K562 (cell line): ENCODE measurements around the gene ADNP. TPM values are rescaled to one million over a fixed set of nuclear protein-coding genes. Genes with fewer than 3 reads are reported as not detected.

Experiments used
- ATF1 ChIP-seq, 2 experiments: fragments of 450-650 bp in 1 of 2; IDR thresholded peaks; 2 replicates each; pipeline ENCODE4 v1.6.1; 2016; ENCODE audit warnings: missing compliant biosample characterization in 1 of 2, missing genetic modification characterization in 1 of 2
- ETS2 ChIP-seq: IDR thresholded peaks from 2 replicates; pipeline ENCODE4 v1.6.1; 2016; ENCODE audit warnings: borderline replicate concordance, missing genetic modification characterization, mild to moderate bottlenecking, moderate library complexity, missing compliant biosample characterization; ENCODE audit not compliant: poor library complexity, severe bottlenecking
- HCFC1 ChIP-seq: IDR thresholded peaks from 2 replicates; pipeline ENCODE4 v1.6.1; 2012; ENCODE audit warnings: low read depth, low read length, improper control_type of control experiment
- HNRNPK ChIP-seq: fragments of 200-400 bp; formaldehyde crosslinking; IDR thresholded peaks from one replicate; pipeline ENCODE4 v1.6.1; 2018; ENCODE audit warnings: mild to moderate bottlenecking, low read depth, low read length; ENCODE audit not compliant: poor library complexity, severe bottlenecking
- MCM5 ChIP-seq: fragments of 450-650 bp; IDR thresholded peaks from 2 replicates; pipeline ENCODE4 v1.6.1; 2016; ENCODE audit warnings: low read depth
- NR3C1 ChIP-seq: sonication (generic); formaldehyde crosslinking; IDR thresholded peaks from 2 replicates; pipeline ENCODE4 v1.8.1; 2022; ENCODE audit warnings: missing genetic modification reagents
- NRF1 ChIP-seq, 2 experiments: fragments of 450-650 bp; IDR thresholded peaks in 1 of 2; conservative IDR thresholded peaks in 1 of 2; 2 replicates each; pipeline ENCODE4 v1.6.1; 2014; ENCODE audit warnings: mild to moderate bottlenecking in 2 of 2
- POLR2H ChIP-seq: IDR thresholded peaks from 2 replicates; pipeline ENCODE4 v1.6.1; 2016; ENCODE audit warnings: missing genetic modification characterization, low read depth, mild to moderate bottlenecking, control low read depth, missing compliant biosample characterization, moderate library complexity
- RUNX1 ChIP-seq: sonication (generic); IDR thresholded peaks from 2 replicates; pipeline ENCODE4 v1.6.1; 2016; ENCODE audit warnings: antibody characterized with exemption, low read depth
- ZNF174 ChIP-seq: fragments of 250-450 bp; sonication (Bioruptor Pico); IDR thresholded peaks from 2 replicates; pipeline ENCODE4 v1.4.0; 2020; ENCODE audit warnings: mild to moderate bottlenecking
- ZNF41 ChIP-seq: fragments of 250-450 bp; sonication (Bioruptor Pico); conservative IDR thresholded peaks from 2 replicates; pipeline ENCODE4 v1.4.0; 2020; ENCODE audit warnings: mild to moderate bottlenecking
- ZNF668 ChIP-seq: fragments of 250-450 bp; sonication (Bioruptor Pico); IDR thresholded peaks from 2 replicates; pipeline ENCODE4 v1.8.0; 2022; ENCODE audit warnings: mild to moderate bottlenecking, inconsistent platforms
- polyA plus RNA-seq, 8 experiments: library from polyadenylated mRNA; depleted of rRNA in 4 of 8; stranded (reverse) in 5 of 8; unstranded in 3 of 8; fragments of >200 nt; fragmentation: Nextera tagmentation in 2 of 8; fragmentation: Illumina TruSeq in 1 of 8; extraction: Ambion mirVana in 2 of 8; extraction: Trizol in 1 of 8; gene quantifications; 2 replicates each; pipeline versions ENCODE4 v1.2.1 to v1.2.3, GENCODE V29; 2011 to 2014; ENCODE audit warnings: inconsistent platforms in 1 of 8, missing spikeins in 1 of 8
- total RNA-seq, 7 experiments: library from RNA; depleted of rRNA in 6 of 7; stranded (reverse); fragments of >200 nt in 6 of 7; fragmentation: Illumina TruSeq in 2 of 7; extraction: Trizol in 2 of 7; gene quantifications; 2 replicates each; pipeline versions ENCODE4 v1.2.1 to v1.2.3, GENCODE V29; 2011 to 2021; ENCODE audit warnings: low replicate concordance in 1 of 7
- TF ChIP-seq, protein P1 (sequence below): fragments of 200-600 bp; sonication (generic); IDR thresholded peaks from one replicate; pipeline ENCODE4 v1.6.1; 2012; ENCODE audit warnings: mild to moderate bottlenecking, low read depth, low read length, inconsistent platforms
- TF ChIP-seq, protein P2 (sequence below): sonication (generic); formaldehyde crosslinking; IDR thresholded peaks from 2 replicates; pipeline ENCODE4 v1.8.1; 2022; ENCODE audit warnings: missing genetic modification reagents

Gene ADNP
- total and polyA plus RNA-seq, 9 of the 15 experiments (the other 6 are each of a cell fraction or from before 2014, with no cell fraction given) = 17.8 to 59.9 (median 25.3) TPM

DNA sequence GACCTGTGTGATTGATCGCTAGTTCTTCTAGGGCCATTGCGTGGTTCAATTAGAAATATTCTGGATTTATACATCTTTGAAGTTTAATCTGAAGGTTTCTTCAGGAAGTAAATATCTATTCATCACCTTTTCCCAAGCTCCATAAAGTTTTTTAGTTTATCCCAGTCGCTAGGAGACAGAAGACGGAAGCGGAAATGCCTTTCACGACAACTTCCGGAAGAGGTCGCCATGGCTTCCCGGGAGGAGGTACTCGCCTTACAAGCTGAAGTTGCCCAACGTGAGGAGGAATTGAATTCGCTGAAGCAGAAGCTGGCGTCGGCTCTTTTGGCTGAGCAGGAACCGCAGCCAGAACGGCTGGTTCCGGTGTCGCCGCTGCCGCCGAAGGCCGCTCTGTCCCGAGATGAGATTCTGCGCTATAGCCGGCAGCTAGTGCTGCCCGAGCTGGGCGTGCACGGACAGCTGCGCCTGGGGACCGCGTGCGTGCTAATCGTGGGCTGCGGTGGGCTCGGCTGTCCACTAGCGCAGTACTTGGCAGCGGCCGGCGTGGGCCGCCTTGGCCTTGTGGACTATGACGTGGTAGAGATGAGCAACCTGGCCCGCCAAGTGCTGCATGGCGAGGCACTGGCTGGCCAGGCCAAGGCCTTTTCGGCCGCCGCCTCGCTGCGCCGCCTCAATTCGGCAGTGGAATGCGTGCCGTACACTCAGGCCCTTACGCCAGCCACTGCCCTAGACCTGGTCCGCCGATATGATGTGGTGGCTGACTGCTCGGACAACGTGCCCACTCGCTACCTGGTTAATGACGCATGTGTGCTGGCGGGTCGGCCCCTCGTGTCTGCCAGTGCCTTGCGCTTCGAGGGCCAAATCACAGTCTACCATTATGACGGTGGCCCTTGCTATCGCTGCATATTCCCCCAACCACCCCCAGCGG, 27.6 kb upstream of the ADNP start, which contains the start of gene MOCS3 (continued):
- TF ChIP-seq, protein P1, sequence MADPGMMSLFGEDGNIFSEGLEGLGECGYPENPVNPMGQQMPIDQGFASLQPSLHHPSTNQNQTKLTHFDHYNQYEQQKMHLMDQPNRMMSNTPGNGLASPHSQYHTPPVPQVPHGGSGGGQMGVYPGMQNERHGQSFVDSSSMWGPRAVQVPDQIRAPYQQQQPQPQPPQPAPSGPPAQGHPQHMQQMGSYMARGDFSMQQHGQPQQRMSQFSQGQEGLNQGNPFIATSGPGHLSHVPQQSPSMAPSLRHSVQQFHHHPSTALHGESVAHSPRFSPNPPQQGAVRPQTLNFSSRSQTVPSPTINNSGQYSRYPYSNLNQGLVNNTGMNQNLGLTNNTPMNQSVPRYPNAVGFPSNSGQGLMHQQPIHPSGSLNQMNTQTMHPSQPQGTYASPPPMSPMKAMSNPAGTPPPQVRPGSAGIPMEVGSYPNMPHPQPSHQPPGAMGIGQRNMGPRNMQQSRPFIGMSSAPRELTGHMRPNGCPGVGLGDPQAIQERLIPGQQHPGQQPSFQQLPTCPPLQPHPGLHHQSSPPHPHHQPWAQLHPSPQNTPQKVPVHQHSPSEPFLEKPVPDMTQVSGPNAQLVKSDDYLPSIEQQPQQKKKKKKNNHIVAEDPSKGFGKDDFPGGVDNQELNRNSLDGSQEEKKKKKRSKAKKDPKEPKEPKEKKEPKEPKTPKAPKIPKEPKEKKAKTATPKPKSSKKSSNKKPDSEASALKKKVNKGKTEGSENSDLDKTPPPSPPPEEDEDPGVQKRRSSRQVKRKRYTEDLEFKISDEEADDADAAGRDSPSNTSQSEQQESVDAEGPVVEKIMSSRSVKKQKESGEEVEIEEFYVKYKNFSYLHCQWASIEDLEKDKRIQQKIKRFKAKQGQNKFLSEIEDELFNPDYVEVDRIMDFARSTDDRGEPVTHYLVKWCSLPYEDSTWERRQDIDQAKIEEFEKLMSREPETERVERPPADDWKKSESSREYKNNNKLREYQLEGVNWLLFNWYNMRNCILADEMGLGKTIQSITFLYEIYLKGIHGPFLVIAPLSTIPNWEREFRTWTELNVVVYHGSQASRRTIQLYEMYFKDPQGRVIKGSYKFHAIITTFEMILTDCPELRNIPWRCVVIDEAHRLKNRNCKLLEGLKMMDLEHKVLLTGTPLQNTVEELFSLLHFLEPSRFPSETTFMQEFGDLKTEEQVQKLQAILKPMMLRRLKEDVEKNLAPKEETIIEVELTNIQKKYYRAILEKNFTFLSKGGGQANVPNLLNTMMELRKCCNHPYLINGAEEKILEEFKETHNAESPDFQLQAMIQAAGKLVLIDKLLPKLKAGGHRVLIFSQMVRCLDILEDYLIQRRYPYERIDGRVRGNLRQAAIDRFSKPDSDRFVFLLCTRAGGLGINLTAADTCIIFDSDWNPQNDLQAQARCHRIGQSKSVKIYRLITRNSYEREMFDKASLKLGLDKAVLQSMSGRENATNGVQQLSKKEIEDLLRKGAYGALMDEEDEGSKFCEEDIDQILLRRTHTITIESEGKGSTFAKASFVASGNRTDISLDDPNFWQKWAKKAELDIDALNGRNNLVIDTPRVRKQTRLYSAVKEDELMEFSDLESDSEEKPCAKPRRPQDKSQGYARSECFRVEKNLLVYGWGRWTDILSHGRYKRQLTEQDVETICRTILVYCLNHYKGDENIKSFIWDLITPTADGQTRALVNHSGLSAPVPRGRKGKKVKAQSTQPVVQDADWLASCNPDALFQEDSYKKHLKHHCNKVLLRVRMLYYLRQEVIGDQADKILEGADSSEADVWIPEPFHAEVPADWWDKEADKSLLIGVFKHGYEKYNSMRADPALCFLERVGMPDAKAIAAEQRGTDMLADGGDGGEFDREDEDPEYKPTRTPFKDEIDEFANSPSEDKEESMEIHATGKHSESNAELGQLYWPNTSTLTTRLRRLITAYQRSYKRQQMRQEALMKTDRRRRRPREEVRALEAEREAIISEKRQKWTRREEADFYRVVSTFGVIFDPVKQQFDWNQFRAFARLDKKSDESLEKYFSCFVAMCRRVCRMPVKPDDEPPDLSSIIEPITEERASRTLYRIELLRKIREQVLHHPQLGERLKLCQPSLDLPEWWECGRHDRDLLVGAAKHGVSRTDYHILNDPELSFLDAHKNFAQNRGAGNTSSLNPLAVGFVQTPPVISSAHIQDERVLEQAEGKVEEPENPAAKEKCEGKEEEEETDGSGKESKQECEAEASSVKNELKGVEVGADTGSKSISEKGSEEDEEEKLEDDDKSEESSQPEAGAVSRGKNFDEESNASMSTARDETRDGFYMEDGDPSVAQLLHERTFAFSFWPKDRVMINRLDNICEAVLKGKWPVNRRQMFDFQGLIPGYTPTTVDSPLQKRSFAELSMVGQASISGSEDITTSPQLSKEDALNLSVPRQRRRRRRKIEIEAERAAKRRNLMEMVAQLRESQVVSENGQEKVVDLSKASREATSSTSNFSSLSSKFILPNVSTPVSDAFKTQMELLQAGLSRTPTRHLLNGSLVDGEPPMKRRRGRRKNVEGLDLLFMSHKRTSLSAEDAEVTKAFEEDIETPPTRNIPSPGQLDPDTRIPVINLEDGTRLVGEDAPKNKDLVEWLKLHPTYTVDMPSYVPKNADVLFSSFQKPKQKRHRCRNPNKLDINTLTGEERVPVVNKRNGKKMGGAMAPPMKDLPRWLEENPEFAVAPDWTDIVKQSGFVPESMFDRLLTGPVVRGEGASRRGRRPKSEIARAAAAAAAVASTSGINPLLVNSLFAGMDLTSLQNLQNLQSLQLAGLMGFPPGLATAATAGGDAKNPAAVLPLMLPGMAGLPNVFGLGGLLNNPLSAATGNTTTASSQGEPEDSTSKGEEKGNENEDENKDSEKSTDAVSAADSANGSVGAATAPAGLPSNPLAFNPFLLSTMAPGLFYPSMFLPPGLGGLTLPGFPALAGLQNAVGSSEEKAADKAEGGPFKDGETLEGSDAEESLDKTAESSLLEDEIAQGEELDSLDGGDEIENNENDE = no peak
- no peak for TF ChIP-seq HNRNPK
- no peak for TF ChIP-seq ZNF41 (CRISPR knock-in tag)
- peak; percentile 63; the same call in 1 of the 2 replicates for TF ChIP-seq POLR2H
- TF ChIP-seq NRF1 (conservative IDR thresholded peaks at IDR 0.05 in 1 of 2, IDR thresholded peaks at IDR 0.05 in 1 of 2) = 0 out of 4 replicates have a peak, but pooled peaks of 1 of the 2 experiments have one; percentile 26
- no peak for TF ChIP-seq ZNF668 (CRISPR knock-in tag)
- no peak for TF ChIP-seq RUNX1
- TF ChIP-seq MCM5 = no peak
- TF ChIP-seq ETS2 (tag) = no peak
- peak; percentile 69 for TF ChIP-seq NR3C1 (CRISPR knock-in tag)
- no peak for TF ChIP-seq ZNF174 (CRISPR knock-in tag)
- TF ChIP-seq HCFC1 = peak; percentile 44; the same call in 1 of the 2 replicates
- TF ChIP-seq ATF1 (CRISPR knock-in tag; IDR thresholded peaks at IDR 0.05) = no peak
- peak; percentile 95 for TF ChIP-seq ATF1 (tag; IDR thresholded peaks at IDR 0.05)
- TF ChIP-seq, protein P2, sequence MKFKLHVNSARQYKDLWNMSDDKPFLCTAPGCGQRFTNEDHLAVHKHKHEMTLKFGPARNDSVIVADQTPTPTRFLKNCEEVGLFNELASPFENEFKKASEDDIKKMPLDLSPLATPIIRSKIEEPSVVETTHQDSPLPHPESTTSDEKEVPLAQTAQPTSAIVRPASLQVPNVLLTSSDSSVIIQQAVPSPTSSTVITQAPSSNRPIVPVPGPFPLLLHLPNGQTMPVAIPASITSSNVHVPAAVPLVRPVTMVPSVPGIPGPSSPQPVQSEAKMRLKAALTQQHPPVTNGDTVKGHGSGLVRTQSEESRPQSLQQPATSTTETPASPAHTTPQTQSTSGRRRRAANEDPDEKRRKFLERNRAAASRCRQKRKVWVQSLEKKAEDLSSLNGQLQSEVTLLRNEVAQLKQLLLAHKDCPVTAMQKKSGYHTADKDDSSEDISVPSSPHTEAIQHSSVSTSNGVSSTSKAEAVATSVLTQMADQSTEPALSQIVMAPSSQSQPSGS = no peak
